ENCODE measurements around the gene ZCRB1. TPM values are rescaled to one million over a fixed set of nuclear protein-coding genes. Genes with fewer than 3 reads are reported as not detected.

Gene ZCRB1
- total RNA-seq, 3 donors from 2014 or later = 45.4 to 62.9 (median 52.6) TPM

- DNase-seq = no peak
- H3K4me3 Mint-ChIP-seq = no peak overlapping the region
- no peaks in the 10 kb centered on the region for H3K4me1 Mint-ChIP-seq (ENCODE audit: low read depth)
- ATAC-seq = no peak
- no peaks in the 10 kb centered on the region for H3K9me3 Mint-ChIP-seq
- H3K36me3 Mint-ChIP-seq (ENCODE audit: insufficient read depth) = no peaks in the 10 kb centered on the region
- H3K27me3 Mint-ChIP-seq (ENCODE audit: low read depth) = no peaks in the 10 kb centered on the region
Measured at GRCh38 chr12:42278128-42278510, 47.8 kb downstream of the ZCRB1 start.

- no peak overlapping the region for H3K4me3 Mint-ChIP-seq
- peaks cover 2% of the 10 kb centered on the region for H3K9me3 Mint-ChIP-seq
- no peaks in the 10 kb centered on the region for H3K36me3 Mint-ChIP-seq (ENCODE audit: insufficient read depth)
- H3K27me3 Mint-ChIP-seq (ENCODE audit: low read depth) = peaks cover 1% of the 10 kb centered on the region
- DNase-seq (no peak), ATAC-seq (no peak)
- H3K4me1 Mint-ChIP-seq (ENCODE audit: low read depth) = no peaks in the 10 kb centered on the region
Measured at GRCh38 chr12:42277396-42278127, 48.3 kb downstream of the ZCRB1 start.

GRCh38 chr12:42275499-42275898, 50.4 kb downstream of the ZCRB1 start:
- H3K27me3 Mint-ChIP-seq (ENCODE audit: low read depth) = peaks cover 6% of the 10 kb centered on the region
- H3K4me3 Mint-ChIP-seq = no peak overlapping the region
- H3K36me3 Mint-ChIP-seq (ENCODE audit: insufficient read depth) = no peaks in the 10 kb centered on the region
- no peak for DNase-seq
- H3K9me3 Mint-ChIP-seq = peaks cover 3% of the 10 kb centered on the region
- no peak for ATAC-seq
- H3K4me1 Mint-ChIP-seq (ENCODE audit: low read depth) = peaks cover 3% of the 10 kb centered on the region

GRCh38 chr12:42273706-42274105, 52.2 kb downstream of the ZCRB1 start:
- Mint-ChIP-seq H3K36me3 (ENCODE audit: insufficient read depth) (no peaks in the 10 kb centered on the region), H3K9me3 (peaks cover 3% of the 10 kb centered on the region), H3K4me1 (ENCODE audit: low read depth) (peaks cover 3% of the 10 kb centered on the region), H3K4me3 (no peak overlapping the region), H3K27me3 (ENCODE audit: low read depth) (peaks cover 6% of the 10 kb centered on the region)
- no peak for ATAC-seq
- no peak for DNase-seq

- H3K4me3 Mint-ChIP-seq = no peak overlapping the region
Measured at GRCh38 chr12:42270596-42270995, 55.3 kb downstream of the ZCRB1 start.

GRCh38 chr12:42267413-42268190, 58.3 kb downstream of the ZCRB1 start:
- ATAC-seq = no peak

More at GRCh38 chr12:42270596-42270995, 55.3 kb downstream of the ZCRB1 start:
- peaks cover 6% of the 10 kb centered on the region for H3K27me3 Mint-ChIP-seq (ENCODE audit: low read depth)
- no peak for ATAC-seq
- H3K4me1 Mint-ChIP-seq (ENCODE audit: low read depth) = peaks cover 3% of the 10 kb centered on the region
- no peak for DNase-seq
- peaks cover 3% of the 10 kb centered on the region for H3K9me3 Mint-ChIP-seq
- no peaks in the 10 kb centered on the region for H3K36me3 Mint-ChIP-seq (ENCODE audit: insufficient read depth)

GRCh38 chr12:42266579-42267230, 59.2 kb downstream of the ZCRB1 start:
- no peak for ATAC-seq
- H3K36me3 Mint-ChIP-seq (ENCODE audit: insufficient read depth) = no peaks in the 10 kb centered on the region
- peaks cover 7% of the 10 kb centered on the region for H3K4me1 Mint-ChIP-seq (ENCODE audit: low read depth)
- H3K27me3 Mint-ChIP-seq (ENCODE audit: low read depth) = peaks cover 1% of the 10 kb centered on the region
- no peaks in the 10 kb centered on the region for H3K9me3 Mint-ChIP-seq
- H3K4me3 Mint-ChIP-seq = no peak overlapping the region
- no peak for DNase-seq

More at GRCh38 chr12:42267413-42268190, 58.3 kb downstream of the ZCRB1 start:
- H3K36me3 Mint-ChIP-seq (ENCODE audit: insufficient read depth) = no peaks in the 10 kb centered on the region
- peaks cover 7% of the 10 kb centered on the region for H3K4me1 Mint-ChIP-seq (ENCODE audit: low read depth)
- peaks cover 2% of the 10 kb centered on the region for H3K9me3 Mint-ChIP-seq
- DNase-seq = no peak
- no peak overlapping the region for H3K4me3 Mint-ChIP-seq
- H3K27me3 Mint-ChIP-seq (ENCODE audit: low read depth) = peaks cover 5% of the 10 kb centered on the region

GRCh38 chr12:42262271-42262670, 63.6 kb downstream of the ZCRB1 start:
- no peak overlapping the region for H3K4me3 Mint-ChIP-seq
- H3K9me3 Mint-ChIP-seq = no peaks in the 10 kb centered on the region
- DNase-seq = no peak
- peaks cover 3% of the 10 kb centered on the region for H3K4me1 Mint-ChIP-seq (ENCODE audit: low read depth)
- no peak for ATAC-seq
- H3K36me3 Mint-ChIP-seq (ENCODE audit: insufficient read depth) = no peaks in the 10 kb centered on the region
- H3K27me3 Mint-ChIP-seq (ENCODE audit: low read depth) = no peaks in the 10 kb centered on the region

Other genes starting within 250 kb of the ZCRB1 start
- 1 to 10 TPM; 7.3 to 8.7 (median 8.0) TPM for gene GXYLT1, start 181.2 kb downstream of the ZCRB1 start, total RNA-seq
- gene YAF2, start 87.8 kb downstream of the ZCRB1 start, total RNA-seq = 10 to 100 TPM; 37.0 to 40.9 (median 37.7) TPM
- 10 to 100 TPM; 71.3 to 75.0 (median 75.0) TPM for gene PPHLN1, start 73 bp upstream of the ZCRB1 start, total RNA-seq

All from activated T-cell treated with anti-CD3 and anti-CD28 coated beads, Interleukin-2, amount 50 U/mL, for 4 hours (primary cell).